RWPE2 (cell line): ENCODE results near the gene CIAO2B.

Experiments used
- ATAC-seq: fragments of 200-7000 bp; cut with Tn5 transposase; 3 replicates; pipeline ENCODE4 v1.9.1; 2021; ENCODE audit warnings: low read depth
- DNase-seq: peaks from one replicate; pipeline ENCODE4 v3.0.0-alpha.2; 2020; ENCODE audit warnings: low spot score
- H3K27ac ChIP-seq: fragments of 450-650 bp; 2 replicates; pipeline ENCODE4 v1.5.1; 2017; ENCODE audit warnings: mild to moderate bottlenecking; ENCODE audit not compliant: poor library complexity, severe bottlenecking
- H3K27me3 ChIP-seq: fragments of 250-450 bp; sonication (Bioruptor Pico); 2 replicates; pipeline ENCODE4 v1.5.1; 2021; ENCODE audit warnings: mild to moderate bottlenecking, moderate library complexity; ENCODE audit not compliant: insufficient read depth, poor library complexity, severe bottlenecking
- H3K36me3 ChIP-seq: fragments of 250-450 bp; sonication (Bioruptor Pico); 2 replicates; pipeline ENCODE4 v1.5.1; 2020; ENCODE audit warnings: low read depth, mild to moderate bottlenecking, moderate library complexity
- H3K4me1 ChIP-seq: fragments of 250-450 bp; sonication (Bioruptor Pico); 2 replicates; pipeline ENCODE4 v1.5.1; 2021; ENCODE audit warnings: mild to moderate bottlenecking, moderate library complexity; ENCODE audit not compliant: insufficient read depth, poor library complexity, severe bottlenecking
- H3K4me3 ChIP-seq: fragments of 250-450 bp; sonication (Bioruptor Pico); 2 replicates; pipeline ENCODE4 v1.5.1; 2021; ENCODE audit warnings: mild to moderate bottlenecking, moderate library complexity; ENCODE audit not compliant: severe bottlenecking
- H3K9me3 ChIP-seq: fragments of 250-450 bp; sonication (Bioruptor Pico); 2 replicates; pipeline ENCODE4 v1.5.1; 2021; ENCODE audit warnings: mild to moderate bottlenecking, moderate library complexity; ENCODE audit not compliant: severe bottlenecking
- TF ChIP-seq, protein P1 (sequence below): fragments of 450-650 bp; IDR thresholded peaks from one replicate; pipeline ENCODE4 v1.5.1; 2017; ENCODE audit warnings: mild to moderate bottlenecking, moderate library complexity; ENCODE audit not compliant: poor library complexity, severe bottlenecking

CIAO2B gene

DNA sequence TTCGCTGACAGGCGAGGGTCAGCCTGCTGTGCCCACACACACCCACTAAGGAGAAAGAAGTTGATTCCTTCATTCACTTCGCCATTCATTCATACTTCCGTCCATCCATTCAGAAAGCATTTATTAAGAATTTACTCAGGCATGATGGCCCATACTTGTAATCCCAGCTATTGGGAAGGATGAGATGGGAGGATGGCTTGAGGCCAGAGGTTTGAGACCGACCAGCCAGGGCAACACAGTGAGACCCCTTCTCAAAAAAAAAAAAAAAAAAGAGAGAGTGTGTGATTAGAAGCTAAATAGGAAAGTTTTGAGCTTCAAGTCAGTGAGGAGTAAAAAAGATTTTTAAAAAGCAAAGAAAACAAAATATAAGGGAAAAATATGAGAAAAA is 9.8 kb upstream of the CIAO2B start:
- Histone ChIP-seq H3K27me3 (no peaks in the 10 kb centered on the region), H3K4me3 (no peak overlapping the region), H3K27ac (no peak overlapping the region), H3K36me3 (peaks cover 40% of the 10 kb centered on the region), H3K4me1 (no peaks in the 10 kb centered on the region), H3K9me3 (no peaks in the 10 kb centered on the region)
- DNase-seq (no peak), ATAC-seq (no peak)
- TF ChIP-seq, protein P1, sequence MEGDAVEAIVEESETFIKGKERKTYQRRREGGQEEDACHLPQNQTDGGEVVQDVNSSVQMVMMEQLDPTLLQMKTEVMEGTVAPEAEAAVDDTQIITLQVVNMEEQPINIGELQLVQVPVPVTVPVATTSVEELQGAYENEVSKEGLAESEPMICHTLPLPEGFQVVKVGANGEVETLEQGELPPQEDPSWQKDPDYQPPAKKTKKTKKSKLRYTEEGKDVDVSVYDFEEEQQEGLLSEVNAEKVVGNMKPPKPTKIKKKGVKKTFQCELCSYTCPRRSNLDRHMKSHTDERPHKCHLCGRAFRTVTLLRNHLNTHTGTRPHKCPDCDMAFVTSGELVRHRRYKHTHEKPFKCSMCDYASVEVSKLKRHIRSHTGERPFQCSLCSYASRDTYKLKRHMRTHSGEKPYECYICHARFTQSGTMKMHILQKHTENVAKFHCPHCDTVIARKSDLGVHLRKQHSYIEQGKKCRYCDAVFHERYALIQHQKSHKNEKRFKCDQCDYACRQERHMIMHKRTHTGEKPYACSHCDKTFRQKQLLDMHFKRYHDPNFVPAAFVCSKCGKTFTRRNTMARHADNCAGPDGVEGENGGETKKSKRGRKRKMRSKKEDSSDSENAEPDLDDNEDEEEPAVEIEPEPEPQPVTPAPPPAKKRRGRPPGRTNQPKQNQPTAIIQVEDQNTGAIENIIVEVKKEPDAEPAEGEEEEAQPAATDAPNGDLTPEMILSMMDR = no peak

DNA sequence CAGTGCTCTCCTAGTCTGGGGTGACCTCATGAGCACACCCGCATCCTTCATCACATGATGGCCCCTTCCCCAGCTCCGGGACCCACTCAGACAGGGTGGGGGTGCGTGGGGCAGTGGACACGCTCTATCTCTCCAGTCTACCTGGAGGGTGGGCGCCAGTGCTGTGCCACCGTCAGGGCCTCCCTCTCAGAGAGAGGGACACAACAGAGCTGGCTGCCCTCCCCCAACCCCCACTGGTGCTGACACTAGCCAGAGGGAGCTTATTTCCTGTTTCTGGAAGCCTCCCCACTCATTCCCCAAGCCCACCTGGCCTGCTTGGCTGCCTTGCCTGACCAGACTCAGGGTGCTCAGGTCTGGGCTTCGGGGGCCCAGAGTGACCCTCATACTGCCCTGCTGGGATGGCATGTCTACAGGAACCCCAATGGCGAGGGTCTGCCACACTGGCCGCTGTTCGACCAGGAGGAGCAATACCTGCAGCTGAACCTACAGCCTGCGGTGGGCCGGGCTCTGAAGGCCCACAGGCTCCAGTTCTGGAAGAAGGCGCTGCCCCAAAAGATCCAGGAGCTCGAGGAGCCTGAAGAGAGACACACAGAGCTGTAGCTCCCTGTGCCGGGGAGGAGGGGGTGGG is 9.3 kb upstream of the CIAO2B start:
- no peaks in the 10 kb centered on the region for H3K4me1 ChIP-seq
- H3K9me3 ChIP-seq = no peaks in the 10 kb centered on the region
- DNase-seq (no peak), ATAC-seq (no peak)
- peaks cover 45% of the 10 kb centered on the region for H3K36me3 ChIP-seq
- no peaks in the 10 kb centered on the region for H3K27me3 ChIP-seq
- H3K27ac ChIP-seq = no peak overlapping the region
- TF ChIP-seq, protein P1 = no peak
- no peak overlapping the region for H3K4me3 ChIP-seq

DNA sequence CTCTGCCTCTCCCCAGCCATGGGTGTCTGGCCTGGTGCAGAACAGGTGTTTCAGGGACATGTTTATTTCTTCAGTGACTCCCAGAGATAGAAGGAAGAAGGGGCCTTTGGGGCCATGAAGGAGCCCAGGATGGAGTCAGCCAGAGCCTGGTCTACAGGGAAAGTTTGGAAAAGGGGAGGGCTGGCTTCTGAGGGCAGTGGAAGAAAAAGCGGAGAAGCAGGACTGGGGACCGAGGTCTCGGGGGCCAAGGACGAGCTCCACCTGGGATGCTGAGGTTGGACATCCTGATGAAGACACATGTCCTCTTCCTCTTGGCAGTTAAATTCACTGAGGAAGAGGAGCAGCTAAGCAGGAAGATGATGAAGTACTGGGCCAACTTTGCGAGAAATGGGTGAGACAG is 8.8 kb upstream of the CIAO2B start:
- H3K27me3 ChIP-seq = no peaks in the 10 kb centered on the region
- TF ChIP-seq, protein P1 = no peak
- peaks cover 50% of the 10 kb centered on the region for H3K36me3 ChIP-seq
- H3K4me3 ChIP-seq = no peak overlapping the region
- H3K9me3 ChIP-seq = no peaks in the 10 kb centered on the region
- H3K4me1 ChIP-seq = no peaks in the 10 kb centered on the region
- H3K27ac ChIP-seq = no peak overlapping the region
- ATAC-seq (no peak), DNase-seq (no peak)

DNA sequence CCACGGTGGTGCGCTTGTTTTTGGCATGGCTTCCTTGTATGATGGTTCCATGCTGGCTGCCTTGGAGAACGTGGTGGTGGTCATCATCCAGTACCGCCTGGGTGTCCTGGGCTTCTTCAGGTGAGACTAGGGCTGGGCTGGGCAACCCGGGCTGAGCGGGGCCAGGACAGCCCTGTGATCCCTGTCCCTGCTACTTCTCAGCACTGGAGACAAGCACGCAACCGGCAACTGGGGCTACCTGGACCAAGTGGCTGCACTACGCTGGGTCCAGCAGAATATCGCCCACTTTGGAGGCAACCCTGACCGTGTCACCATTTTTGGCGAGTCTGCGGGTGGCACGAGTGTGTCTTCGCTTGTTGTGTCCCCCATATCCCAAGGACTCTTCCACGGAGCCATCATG is 6.0 kb upstream of the CIAO2B start:
- no peak overlapping the region for H3K4me3 ChIP-seq
- no peaks in the 10 kb centered on the region for H3K9me3 ChIP-seq
- H3K27me3 ChIP-seq = no peaks in the 10 kb centered on the region
- TF ChIP-seq, protein P1 = no peak
- peaks cover 60% of the 10 kb centered on the region for H3K36me3 ChIP-seq
- H3K27ac ChIP-seq = no peak overlapping the region
- ATAC-seq (no peak), DNase-seq (no peak)
- peaks cover 4% of the 10 kb centered on the region for H3K4me1 ChIP-seq

DNA sequence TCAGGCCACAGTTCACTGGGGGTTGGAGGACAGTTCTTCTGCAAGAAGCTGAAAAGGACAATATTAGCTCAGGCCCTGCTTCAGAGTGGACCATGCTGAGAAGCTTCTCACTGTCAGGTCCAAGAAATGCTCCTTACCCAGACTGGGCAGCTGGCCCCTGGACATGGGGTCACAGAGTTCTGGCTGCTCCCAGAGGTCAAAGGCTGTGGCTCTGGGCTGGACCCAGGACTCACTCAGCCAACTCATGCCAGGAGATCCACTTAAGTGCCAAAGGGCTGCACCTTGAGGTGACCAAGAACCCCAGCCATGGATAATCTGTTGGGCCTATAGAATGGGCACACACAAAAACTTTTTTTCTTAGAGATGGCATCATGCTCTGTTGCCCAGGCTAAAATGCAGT is 5.2 kb upstream of the CIAO2B start:
- DNase-seq (no peak), ATAC-seq (no peak)
- no peak overlapping the region for H3K27ac ChIP-seq
- H3K9me3 ChIP-seq = no peaks in the 10 kb centered on the region
- H3K4me1 ChIP-seq = peaks cover 4% of the 10 kb centered on the region
- H3K27me3 ChIP-seq = no peaks in the 10 kb centered on the region
- H3K4me3 ChIP-seq = no peak overlapping the region
- TF ChIP-seq, protein P1 = no peak
- peaks cover 60% of the 10 kb centered on the region for H3K36me3 ChIP-seq
